MM.1S (cell line): ENCODE data around the gene LATS1.

Source experiments
- DNase-seq: peaks from one replicate; pipeline ENCODE4 v3.0.0-alpha.2; 2015
- H2AFZ ChIP-seq: fragments of 300-600 bp; sonication (generic); 2 replicates; pipeline ENCODE4 v1.6.0; 2016; ENCODE audit warnings: antibody characterized with exemption, low read length
- H3F3A ChIP-seq: fragments of 300-600 bp; sonication (generic); 2 replicates; pipeline ENCODE4 v1.6.1; 2016; ENCODE audit warnings: mild to moderate bottlenecking, antibody characterized with exemption, low read length, moderate library complexity, mixed read lengths; ENCODE audit not compliant: insufficient read depth
- H3K27ac ChIP-seq: fragments of 300-600 bp; sonication (generic); 2 replicates; pipeline ENCODE4 v1.5.1; 2016; ENCODE audit warnings: mild to moderate bottlenecking, low read length
- H3K27me3 ChIP-seq: fragments of 300-600 bp; sonication (generic); replicated peaks from 2 replicates; pipeline ENCODE4 v1.6.0; 2016; ENCODE audit warnings: low read length; ENCODE audit not compliant: insufficient read depth
- H3K36me3 ChIP-seq: fragments of 300-600 bp; sonication (generic); replicated peaks from 2 replicates; pipeline ENCODE4 v1.6.1; 2016; ENCODE audit warnings: mild to moderate bottlenecking, low read length, mixed read lengths; ENCODE audit not compliant: insufficient read depth
- H3K4me1 ChIP-seq: fragments of 300-600 bp; sonication (generic); 2 replicates; pipeline ENCODE4 v1.6.1; 2016; ENCODE audit warnings: low read length, mixed read lengths
- H3K4me2 ChIP-seq: fragments of 300-600 bp; sonication (generic); 2 replicates; pipeline ENCODE4 v1.6.0; 2016; ENCODE audit warnings: low read depth, low read length
- H3K4me3 ChIP-seq: fragments of 300-600 bp; sonication (generic); 2 replicates; pipeline ENCODE4 v1.5.1; 2016; ENCODE audit warnings: low read length, mixed read lengths
- H3K79me2 ChIP-seq: fragments of 300-600 bp; sonication (generic); 2 replicates; pipeline ENCODE4 v1.6.1; 2016; ENCODE audit warnings: mixed run types, low read length, mixed read lengths
- H3K9ac ChIP-seq: fragments of 300-600 bp; sonication (generic); 2 replicates; pipeline ENCODE4 v1.6.1; 2016; ENCODE audit warnings: low read length, mixed read lengths
- H3K9me2 ChIP-seq: fragments of 300-600 bp; sonication (generic); replicated peaks from 2 replicates; pipeline ENCODE4 v1.6.1; 2016; ENCODE audit warnings: mild to moderate bottlenecking, low read length, mixed read lengths; ENCODE audit not compliant: insufficient read depth
- H3K9me3 ChIP-seq: fragments of 300-600 bp; sonication (generic); replicated peaks from 2 replicates; pipeline ENCODE4 v1.6.1; 2016; ENCODE audit warnings: mild to moderate bottlenecking, low read length, mixed read lengths; ENCODE audit not compliant: insufficient read depth
- H4K20me1 ChIP-seq: fragments of 300-600 bp; sonication (generic); 2 replicates; pipeline ENCODE4 v1.6.1; 2016; ENCODE audit warnings: mild to moderate bottlenecking, low read length, moderate library complexity, mixed read lengths; ENCODE audit not compliant: insufficient read depth
- CTCF ChIP-seq: fragments of 300-600 bp; sonication (generic); IDR thresholded peaks from 2 replicates; pipeline ENCODE4 v1.5.1; 2016; ENCODE audit warnings: antibody characterized with exemption, low read length, mixed read lengths
- EZH2 ChIP-seq: fragments of 300-600 bp; sonication (generic); optimal IDR thresholded peaks from 2 replicates; pipeline ENCODE3; 2017; ENCODE audit warnings: low read depth, mild to moderate bottlenecking, antibody characterized with exemption, low read length, mixed read lengths
- EZH2phosphoT487 ChIP-seq: fragments of 300-600 bp; sonication (generic); IDR thresholded peaks from 2 replicates; pipeline ENCODE4 v1.6.1; 2018; ENCODE audit warnings: antibody characterized with exemption, low read length

Gene LATS1

GRCh38 chr6:149651056-149651455 lies 66.8 kb downstream of the LATS1 start:
- no peaks in the 10 kb centered on the region for H4K20me1 ChIP-seq
- peaks cover 9% of the 10 kb centered on the region for H3F3A ChIP-seq
- H3K9me3 ChIP-seq = no peaks in the 10 kb centered on the region
- H3K36me3 ChIP-seq = no peaks in the 10 kb centered on the region
- peak overlapping the region; percentile 57; the same call in 1 of the 2 replicates for H3K27ac ChIP-seq
- peak; percentile 55 for DNase-seq
- no peak overlapping the region for H3K4me3 ChIP-seq
- H3K9me2 ChIP-seq = no peaks in the 10 kb centered on the region
- TF ChIP-seq EZH2phosphoT487 = no peak
- no peak for TF ChIP-seq CTCF
- TF ChIP-seq EZH2 = no peak
- no peak overlapping the region for H3K9ac ChIP-seq
- peaks cover 10% of the 10 kb centered on the region; the same call in 1 of the 2 replicates for H3K79me2 ChIP-seq
- H3K4me2 ChIP-seq = peak overlapping the region; percentile 45
- H3K4me1 ChIP-seq = peaks cover 11% of the 10 kb centered on the region
- no peaks in the 10 kb centered on the region for H3K27me3 ChIP-seq
- no peak overlapping the region for H2AFZ ChIP-seq

- no peaks in the 10 kb centered on the region for H3K9me3 ChIP-seq
- peak within 1 kb of the TSS; percentile 78 for H2AFZ ChIP-seq
- H3K27ac ChIP-seq = peak within 1 kb of the TSS; percentile 38; the same call in 1 of the 2 replicates
Measured at GRCh38 chr6:149648148-149649145, 69.5 kb downstream of the LATS1 start, which contains the start of gene KATNA1. Gene KATNA1 (minus strand): TSS chr6:149648714. CDS start chr6:149638547, 10,167 bp downstream.

DNA sequence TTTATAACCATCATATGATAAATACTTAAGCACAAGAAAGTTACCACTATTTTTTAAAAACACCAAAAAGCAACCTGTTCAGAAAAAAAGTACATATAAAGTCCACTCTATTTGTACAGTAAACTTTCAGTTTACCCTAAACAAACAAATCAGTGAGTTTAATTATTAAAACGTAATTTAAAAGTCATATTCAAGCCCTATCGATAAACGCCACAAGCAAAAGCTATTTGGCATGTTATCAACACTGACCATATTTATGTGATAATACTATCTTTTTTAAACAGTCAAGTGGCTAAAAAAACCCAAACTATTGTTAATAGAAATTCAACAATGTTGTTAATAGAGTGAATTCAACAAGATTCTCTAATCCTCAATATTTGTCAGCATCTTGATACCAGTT lies 71.3 kb downstream of the LATS1 start:
- H3K79me2 ChIP-seq = peaks cover 24% of the 10 kb centered on the region
- H3K4me3 ChIP-seq = no peak overlapping the region
- H2AFZ ChIP-seq = no peak overlapping the region
- H3K36me3 ChIP-seq = no peaks in the 10 kb centered on the region
- no peak overlapping the region for H3K4me2 ChIP-seq
- H3F3A ChIP-seq = peaks cover 9% of the 10 kb centered on the region
- H3K4me1 ChIP-seq = peaks cover 11% of the 10 kb centered on the region
- H3K9me2 ChIP-seq = no peaks in the 10 kb centered on the region
- no peaks in the 10 kb centered on the region for H3K9me3 ChIP-seq
- H3K27ac ChIP-seq = no peak overlapping the region
- DNase-seq = no peak
- H3K27me3 ChIP-seq = no peaks in the 10 kb centered on the region
- H4K20me1 ChIP-seq = no peaks in the 10 kb centered on the region
- no peak overlapping the region for H3K9ac ChIP-seq
- TF ChIP-seq EZH2phosphoT487 = no peak
- no peak for TF ChIP-seq EZH2
- no peak for TF ChIP-seq CTCF

More at GRCh38 chr6:149648148-149649145, 69.5 kb downstream of the LATS1 start, which contains the start of gene KATNA1:
- Histone ChIP-seq H3K4me2 (peak within 1 kb of the TSS; percentile 69), H3F3A (peaks cover 9% of the 10 kb centered on the region), H3K79me2 (peaks cover 18% of the 10 kb centered on the region; the same call in 1 of the 2 replicates), H3K4me3 (peak within 1 kb of the TSS; percentile 73), H3K36me3 (no peaks in the 10 kb centered on the region), H3K9ac (peak within 1 kb of the TSS; percentile 65; the same call in 1 of the 2 replicates), H3K4me1 (peaks cover 11% of the 10 kb centered on the region), H4K20me1 (no peaks in the 10 kb centered on the region), H3K9me2 (no peaks in the 10 kb centered on the region), H3K27me3 (no peaks in the 10 kb centered on the region)
- no peak for TF ChIP-seq CTCF
- no peak for TF ChIP-seq EZH2
- no peak for TF ChIP-seq EZH2phosphoT487
- peak; percentile 80 for DNase-seq
